Stimulated activated CD8-positive, alpha-beta memory T cell treated with anti-CD3 and anti-CD28 coated beads, Interleukin-2, amount 100 ng/mL, for 1 hour (primary cell): ENCODE data around the gene TSHZ2.

Experiments used
- DNase-seq, 2 donors: peaks; one replicate each; pipeline ENCODE4 v3.0.0-alpha.2; 2020; ENCODE audit warnings: low read depth in 2 of 2

The TSHZ2 gene, protein sequence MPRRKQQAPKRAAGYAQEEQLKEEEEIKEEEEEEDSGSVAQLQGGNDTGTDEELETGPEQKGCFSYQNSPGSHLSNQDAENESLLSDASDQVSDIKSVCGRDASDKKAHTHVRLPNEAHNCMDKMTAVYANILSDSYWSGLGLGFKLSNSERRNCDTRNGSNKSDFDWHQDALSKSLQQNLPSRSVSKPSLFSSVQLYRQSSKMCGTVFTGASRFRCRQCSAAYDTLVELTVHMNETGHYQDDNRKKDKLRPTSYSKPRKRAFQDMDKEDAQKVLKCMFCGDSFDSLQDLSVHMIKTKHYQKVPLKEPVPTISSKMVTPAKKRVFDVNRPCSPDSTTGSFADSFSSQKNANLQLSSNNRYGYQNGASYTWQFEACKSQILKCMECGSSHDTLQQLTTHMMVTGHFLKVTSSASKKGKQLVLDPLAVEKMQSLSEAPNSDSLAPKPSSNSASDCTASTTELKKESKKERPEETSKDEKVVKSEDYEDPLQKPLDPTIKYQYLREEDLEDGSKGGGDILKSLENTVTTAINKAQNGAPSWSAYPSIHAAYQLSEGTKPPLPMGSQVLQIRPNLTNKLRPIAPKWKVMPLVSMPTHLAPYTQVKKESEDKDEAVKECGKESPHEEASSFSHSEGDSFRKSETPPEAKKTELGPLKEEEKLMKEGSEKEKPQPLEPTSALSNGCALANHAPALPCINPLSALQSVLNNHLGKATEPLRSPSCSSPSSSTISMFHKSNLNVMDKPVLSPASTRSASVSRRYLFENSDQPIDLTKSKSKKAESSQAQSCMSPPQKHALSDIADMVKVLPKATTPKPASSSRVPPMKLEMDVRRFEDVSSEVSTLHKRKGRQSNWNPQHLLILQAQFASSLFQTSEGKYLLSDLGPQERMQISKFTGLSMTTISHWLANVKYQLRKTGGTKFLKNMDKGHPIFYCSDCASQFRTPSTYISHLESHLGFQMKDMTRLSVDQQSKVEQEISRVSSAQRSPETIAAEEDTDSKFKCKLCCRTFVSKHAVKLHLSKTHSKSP (N-terminal part only)

DNA sequence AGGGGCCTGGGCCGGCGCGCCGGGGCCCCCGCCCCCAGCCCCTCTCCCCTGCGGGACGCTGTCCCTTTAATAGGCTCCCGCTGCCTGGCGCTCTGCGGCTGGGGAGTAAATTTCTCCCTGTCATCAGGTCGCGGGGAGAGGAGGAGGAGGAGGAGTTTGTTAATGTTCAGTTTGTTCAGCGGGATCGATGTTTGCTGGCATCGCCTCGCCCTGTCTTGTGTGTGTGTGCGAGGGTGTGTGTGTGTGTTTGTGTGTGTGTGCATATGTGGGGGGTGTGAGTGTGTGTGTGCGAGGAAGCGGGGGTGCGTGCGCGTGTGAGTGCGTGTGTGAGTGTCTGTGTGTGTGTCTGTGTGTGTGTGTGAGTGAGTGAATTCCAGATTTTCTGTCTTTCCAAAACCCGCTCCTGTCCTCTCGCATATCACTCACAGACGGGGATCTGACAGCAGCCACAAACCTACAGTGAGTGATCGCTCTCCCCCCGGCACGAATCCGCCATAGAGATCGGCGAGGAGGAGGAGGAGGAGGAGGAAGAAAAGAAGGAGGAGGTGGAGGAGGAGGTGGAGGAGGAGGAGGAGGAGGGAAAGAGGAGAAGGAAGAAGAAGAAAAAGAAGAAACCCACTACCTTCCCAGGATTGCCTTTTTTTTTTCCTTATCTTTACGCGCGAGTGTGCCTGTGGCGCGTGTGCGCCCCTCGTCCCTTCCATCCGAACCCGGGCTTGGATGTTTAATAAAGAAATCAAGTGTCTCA is at the start of gene TSHZ2:
Gene TSHZ2, plus strand, starts transcription at position 169 of the 748 bp plus-strand sequence. CDS start 936 bp downstream, outside the sequence.
- no peak for DNase-seq

DNA sequence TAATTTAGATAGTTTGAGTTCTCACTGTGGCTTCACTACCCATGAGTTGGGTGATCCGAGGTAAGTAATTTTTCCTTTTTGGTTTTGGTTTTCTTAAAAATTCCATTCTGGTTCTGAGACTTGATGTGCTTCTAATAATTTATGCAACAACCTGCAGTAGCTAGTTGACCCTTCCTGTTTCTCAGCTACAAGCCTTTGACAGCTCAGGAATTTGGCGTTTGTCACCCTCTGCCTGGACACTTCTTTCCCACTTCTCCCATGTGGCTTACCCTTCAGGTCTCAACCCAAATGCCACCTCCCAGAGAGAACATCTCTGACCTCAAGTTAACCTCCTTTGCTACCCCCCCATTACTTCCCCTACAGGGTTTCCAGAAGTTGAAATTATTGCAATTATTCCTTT is 49.7 kb upstream of the TSHZ2 start:
- DNase-seq, result no peak

DNA sequence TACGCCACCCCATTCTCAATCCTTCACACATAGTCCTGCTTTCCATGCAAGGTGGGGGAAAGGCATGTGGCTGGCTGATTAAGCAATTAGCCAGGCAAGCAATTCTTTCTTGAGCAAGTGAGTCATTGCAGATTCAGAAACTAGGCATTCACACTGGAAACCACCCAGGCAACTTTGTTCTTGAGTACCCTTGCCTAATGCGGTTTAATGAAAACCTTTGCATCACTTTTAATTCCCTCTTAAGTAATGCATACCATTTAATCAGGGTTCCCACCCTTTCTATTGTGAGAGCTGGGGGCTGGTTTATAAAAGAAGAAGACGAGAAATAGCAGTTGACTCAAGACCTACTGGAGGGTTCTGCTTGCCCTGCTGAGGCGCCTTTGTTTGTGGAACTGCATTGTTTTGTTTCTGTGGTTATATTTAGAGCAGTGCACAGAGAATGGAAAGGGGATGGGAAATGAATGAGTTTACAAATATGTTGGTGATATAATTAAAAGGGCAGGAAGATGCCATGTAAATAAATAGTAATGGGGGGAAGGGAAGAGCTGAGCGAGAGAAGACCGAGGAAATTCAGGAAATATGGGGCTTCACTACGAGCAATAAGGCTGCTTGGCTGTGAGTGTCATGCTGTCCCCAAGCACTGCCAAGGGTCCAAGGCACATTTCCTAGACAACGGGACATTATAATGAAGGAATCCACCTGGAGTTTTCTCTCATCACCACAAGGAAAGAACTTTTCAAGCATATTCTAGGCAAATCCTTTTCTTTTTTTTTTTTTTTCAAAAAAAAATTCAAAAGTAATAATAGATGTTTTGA is 48.8 kb upstream of the TSHZ2 start:
- no peak for DNase-seq

DNA sequence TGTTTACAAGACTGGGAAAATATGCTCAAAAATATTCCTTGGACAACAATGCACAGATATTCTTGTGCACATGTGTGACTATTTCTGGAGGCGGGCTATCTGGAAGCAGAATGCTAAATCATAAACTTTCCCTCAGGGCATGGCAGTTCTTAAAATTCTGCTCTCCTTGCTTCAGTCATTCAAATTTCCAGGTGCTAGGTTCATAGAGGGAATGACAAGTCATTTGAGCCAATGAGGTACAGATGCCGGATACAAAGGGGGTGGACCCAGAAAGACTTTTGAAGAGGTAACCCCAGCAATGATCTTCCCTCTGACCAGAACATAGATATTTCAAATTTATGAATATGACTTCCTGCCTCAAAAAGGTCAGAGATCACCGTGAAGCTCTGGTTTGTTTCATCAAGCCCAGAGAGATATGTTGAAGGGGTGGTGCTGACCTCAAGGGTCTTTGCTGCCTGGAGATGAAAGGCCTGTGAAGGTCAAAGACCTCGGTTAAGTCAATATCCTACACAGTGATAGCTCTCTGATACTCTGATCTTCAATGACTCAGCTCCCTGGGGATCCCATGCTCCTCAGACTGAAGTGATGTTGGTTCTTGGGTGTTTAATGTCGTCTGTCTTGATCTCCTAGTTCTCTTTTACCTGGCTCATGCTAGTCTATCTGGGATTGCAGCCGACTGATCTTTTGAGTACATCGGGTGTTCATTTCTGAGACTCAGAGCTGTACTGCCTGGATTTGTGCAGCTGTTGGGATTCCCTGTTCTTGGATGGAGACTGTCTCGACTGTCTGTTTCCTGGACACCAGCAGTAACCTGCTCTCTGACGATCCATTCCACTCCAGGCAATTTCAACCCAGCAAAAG is 47.5 kb upstream of the TSHZ2 start:
- no peak for DNase-seq

DNA sequence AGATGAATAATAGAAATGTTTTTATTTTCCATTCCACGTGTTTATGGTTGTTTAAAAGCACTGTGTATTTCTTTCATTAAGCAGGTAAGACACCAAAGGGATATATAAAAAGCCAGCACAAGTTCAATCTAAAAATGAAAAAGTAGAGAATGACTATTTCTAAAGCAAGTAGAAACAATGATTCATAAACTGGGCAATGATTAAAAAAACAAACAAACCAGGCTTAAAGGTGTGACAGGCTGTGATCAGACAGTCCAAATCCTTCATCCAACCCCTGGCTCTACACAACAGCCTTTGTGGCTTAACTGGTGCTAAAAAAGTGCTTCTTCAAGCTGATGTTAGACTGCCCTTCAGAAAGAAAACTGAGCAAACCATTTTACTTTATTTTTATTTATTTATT is 45.7 kb upstream of the TSHZ2 start:
- DNase-seq, result no peak

DNA sequence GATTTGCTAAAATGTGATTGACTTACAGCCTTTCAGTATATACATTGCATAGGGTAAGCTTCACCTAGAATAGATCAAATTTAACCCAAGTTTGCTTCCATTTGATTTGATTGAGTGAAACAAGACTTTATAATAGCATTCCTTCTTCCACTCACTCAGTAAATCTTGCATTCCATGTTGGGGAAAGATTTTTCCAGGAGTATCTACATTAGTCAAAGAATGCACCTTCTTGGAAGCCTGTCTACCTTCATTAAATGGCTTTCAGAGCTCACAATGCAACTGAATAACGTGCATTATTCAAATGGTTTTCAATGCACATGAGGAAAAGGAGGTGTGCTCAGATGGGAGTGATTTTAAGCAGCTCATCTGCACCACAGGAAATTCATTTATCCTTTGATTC is 38.3 kb upstream of the TSHZ2 start:
- no peak for DNase-seq

DNA sequence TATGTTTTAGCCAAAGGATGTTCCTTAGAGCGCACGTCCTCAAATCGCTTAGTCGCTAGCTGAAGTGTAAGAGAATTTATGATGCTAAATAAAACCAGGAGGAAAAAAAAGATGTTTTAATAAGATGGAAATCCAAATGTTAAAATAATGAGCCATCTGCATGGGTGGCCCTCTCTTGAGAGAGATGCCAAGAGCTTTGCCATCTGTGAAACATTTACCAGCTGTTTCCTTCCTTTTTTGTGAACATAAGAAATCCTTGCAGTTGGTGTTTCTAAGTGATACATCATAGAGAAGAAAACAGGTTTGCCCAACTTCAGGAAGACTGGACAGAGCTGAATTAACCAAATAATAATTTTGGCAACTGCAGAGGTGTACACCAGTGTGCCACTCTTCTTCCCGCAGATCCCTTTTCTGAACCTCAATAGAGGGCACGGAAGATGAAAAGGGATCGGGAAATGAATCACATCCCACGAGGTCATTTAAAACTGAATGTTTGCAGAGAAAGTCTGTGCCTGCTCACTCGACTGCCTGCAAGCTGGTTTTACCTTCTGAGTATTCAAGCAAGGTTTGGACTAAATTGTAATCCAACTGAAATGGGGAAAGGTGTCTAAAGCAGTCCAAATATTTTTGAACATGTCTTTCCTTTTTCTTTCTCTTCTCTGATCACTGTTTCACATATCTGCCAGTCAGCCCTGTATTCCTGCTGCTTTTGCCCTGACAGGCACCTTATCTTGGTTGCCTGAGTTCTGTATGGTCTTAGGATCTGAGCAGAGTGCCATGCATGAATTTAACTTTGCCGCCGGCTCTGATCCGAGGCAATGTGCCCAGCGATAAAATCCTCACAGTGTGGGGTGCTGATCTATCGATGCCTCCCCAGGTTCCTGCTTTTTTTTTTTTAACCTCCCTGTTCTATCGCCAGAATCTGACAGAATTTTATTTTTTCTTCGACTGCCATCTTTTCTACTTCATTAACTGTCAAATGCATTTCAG is 35.5 kb upstream of the TSHZ2 start:
- no peak for DNase-seq

DNA sequence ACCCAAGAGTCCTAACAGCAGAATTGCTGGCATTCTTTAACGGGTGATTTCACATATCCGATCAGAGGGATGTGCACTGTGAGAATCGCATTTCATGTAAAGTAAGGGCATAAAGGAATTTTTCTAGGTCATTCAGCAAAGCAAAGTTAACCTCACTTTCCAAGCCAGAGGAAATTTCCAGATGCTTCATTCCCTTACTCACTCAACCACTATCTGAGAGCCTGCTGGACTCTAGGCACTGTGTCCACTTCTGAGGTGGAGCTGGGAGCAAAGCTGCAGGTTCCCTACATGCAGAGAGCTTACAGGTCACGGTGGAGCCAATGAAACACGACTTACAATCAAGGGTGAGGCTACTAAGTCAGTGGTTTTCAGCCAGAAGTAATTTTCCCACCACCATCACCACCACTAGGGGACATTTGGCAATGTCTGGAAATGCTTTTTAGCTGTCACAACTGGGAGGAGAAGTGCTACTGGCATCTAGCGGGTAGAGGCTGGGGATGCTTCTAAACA is 34.5 kb upstream of the TSHZ2 start:
- no peak for DNase-seq

DNA sequence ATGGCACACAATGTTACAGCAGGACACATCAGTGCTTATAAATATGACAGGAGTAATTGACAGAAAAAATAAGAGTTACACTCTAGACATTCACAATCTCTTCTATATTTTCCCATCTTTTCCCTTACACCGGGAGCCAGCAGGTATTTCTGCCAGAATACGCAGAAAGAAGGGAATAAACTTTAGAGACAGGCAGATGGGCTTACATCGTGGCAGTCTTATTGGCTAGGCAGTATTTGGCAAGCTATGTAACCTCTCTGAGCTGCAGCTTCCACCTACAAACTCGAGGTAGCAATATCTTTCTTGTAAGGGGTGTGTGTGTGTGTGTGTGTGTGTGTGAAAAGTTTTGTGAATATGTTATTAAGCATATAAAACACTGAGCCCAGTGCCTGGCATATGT is 33.0 kb upstream of the TSHZ2 start:
- DNase-seq, result no peak

DNA sequence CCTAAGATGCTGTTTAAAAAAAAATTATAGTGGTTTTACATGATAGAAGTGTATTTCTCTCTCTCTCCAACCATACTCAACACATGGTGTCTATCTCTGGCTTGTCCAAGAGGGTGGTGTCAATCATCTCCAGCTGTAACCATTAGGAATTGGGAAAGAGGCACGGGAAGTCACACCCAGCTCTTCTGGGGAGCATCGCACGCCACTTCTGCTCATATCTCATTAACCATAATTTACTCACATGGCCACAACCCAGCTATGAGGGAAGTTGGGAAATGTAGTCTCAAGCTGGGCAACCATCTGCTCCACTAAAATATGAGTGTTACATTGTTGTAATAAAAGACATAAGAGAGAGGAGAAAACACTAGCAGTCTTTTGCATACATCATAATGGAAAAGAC is 30.4 kb upstream of the TSHZ2 start:
- DNase-seq, result no peak

DNA sequence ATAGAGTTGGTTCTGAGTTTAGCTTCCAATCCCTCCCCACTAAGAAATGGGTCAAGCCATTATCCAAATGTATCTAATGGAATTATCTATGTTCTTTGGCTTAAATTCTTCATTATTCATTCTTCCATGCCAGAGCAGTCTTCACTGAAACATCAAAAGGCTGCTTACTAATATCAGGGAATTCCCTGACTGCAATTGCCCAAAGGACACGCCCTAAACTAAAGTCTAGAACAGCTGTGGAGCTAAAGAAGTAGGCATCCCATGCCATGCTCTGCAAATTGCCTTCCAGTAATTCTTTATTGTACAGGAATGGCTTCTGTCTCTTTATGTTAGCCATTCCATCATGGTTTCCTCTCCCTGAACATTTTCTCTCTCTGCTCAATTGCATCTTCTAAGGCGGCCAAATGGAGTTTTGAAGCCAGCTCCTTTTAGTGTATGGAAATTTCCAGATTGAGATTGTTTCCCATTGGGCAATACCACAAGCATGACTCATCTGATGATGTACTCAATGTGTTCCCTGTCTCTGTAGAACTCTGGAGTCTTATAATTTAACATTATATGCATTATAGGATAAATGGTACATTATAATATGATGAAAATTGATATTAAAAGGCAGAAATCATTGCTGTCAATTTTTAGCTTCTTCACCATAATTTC is 28.8 kb upstream of the TSHZ2 start:
- no peak for DNase-seq

DNA sequence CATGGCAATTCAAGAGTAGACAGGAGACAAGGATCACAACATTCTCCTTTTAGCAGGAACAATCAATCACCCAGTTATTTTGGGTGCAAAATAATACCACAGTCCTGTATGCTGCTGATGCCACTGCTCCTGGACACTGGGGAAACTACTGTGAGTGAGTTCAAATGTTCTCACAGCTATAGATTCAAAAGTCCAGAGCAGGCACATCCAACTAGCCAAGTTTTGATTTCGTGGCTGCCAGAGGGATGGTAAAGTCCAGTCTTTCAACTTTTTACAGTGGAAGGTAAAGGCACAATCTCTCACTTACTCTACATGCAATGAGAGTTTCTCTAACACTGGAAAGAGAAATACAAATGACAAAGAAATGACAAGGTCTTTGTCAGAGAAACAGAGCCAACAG is 26.9 kb upstream of the TSHZ2 start:
- DNase-seq, result no peak

DNA sequence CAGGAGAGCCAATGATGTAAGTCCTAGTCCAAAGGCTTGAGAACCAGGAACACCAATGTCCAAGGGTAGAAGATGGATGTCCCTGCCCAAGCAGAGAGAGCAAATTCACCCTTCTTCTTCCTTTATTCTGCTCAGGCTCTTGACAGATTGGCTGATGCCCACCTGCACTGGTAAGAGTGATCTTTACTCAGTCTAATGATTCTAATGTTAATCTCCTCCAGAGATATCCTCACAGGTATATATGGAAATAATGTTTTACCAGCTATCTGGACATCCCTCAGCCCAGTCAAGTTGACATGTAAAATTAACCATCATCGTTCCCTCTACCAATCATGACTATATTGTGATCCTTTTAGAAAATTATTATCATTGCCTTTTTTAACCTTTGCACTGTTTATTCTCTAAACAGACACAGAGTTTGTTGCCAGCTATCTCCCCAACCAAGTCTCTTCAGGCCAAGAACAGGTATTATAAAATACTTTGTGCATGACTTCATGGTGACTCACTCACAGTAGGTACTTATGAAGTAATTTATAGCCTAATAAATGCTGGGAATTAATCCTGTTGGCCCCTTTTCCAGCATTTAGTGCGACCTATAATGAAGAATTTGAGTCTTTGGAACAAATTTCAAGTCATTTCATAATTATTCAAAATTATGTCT is 26.2 kb upstream of the TSHZ2 start:
- no peak for DNase-seq

DNA sequence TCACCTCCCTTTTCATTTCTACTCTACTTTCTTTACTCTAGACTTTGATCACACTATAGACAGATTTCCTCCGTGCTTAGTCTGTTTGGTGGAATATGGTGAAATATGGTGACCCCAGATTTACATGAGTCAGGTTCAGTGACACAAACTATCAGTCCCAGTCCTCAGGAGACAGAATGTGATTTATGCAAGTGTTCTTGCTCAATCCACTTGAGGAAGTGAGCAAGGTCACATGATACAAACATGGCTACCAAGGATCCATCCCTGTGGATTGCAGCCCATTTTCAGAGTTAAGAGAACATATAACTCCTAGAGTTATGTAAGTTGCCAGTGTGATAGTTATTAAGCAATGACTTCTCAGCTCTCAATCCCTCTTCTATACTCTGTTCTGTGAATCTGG is 23.7 kb upstream of the TSHZ2 start:
- no peak for DNase-seq

DNA sequence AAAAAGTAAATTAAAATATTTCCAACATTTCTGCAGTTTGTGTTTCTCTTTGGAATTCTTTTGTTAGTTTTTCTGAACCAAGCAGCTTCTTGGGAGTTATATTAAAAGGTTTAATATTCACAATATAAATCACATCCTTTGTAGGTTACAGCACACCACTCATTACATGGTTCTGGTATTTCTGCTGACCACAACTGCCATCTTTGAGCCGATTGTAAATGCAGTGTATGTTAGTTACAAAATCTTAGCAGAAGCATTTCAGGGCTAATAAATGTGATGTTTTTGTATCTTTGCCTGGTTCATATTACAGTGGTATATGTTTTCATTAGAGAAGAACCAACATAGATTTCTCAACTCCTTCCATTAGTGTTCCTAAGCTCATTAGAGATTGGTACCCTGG is 19.1 kb upstream of the TSHZ2 start:
- DNase-seq, result no peak

DNA sequence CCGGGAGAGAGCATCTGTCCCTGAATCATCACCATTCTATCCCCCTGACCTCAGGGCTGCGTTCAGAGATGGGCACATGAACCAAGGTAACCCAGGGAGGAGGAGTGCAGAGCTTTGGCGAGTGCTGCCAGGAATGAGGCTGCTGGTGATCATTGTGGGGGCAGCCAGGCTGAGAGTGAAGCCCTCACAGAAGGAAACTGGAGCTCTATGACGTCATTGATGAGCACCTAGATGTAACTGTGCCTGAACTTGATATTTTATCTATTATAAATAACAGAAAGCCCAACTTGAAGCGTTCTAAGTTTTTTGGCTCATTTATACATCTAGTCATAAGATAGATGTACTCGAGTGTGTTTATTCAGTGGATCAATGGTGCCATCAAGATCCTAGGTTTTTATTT is 17.3 kb upstream of the TSHZ2 start:
- DNase-seq, result no peak

DNA sequence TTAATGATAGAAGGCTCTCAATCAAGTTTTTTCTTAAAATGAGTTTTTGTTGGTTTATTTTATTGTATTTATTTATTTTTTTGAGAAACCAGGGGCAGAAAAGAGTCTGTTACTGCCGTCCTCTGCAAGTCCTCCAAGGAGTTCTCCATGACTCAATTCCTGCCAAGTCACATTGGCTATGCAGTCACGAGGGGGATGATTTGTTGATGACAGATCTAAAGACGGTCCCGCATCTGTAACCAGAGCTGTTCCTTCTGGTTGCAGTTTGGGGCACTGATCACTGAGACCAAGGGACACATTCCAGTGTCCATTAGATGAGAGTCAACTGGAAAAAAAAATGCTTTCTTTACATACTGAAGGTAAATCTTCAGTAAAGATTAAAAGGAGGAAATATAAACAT is 13.9 kb upstream of the TSHZ2 start:
- DNase-seq, result no peak

DNA sequence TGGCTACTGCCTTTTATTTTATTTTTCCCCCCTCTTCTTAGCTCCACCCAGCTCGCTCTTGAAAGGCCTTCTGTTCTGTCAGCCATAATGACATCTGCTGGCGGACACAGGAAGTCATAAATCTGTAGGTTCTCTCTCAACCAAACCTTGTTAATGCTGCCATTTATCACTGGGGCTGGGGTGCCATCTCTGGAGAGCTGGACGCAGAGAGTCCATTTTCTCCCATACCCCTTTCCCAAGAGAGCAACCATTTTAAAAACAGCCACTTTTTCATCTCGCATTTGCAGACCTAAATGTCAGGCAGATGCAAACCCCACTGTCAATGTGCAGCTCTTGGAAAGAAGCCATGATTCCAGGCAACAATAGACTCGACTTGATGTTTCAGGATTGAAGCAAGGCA is 13.0 kb upstream of the TSHZ2 start:
- no peak for DNase-seq
